ENCODE results near the gene PCAT6. TPM values are rescaled to one million over a fixed set of nuclear protein-coding genes. Genes with fewer than 3 reads are reported as not detected.
A peak's percentile ranks its signal among the peaks of the same experiment; 100 is the strongest.

PCAT6 gene
- 1 to 10 TPM in 3 of 4 donors, not detected in 1; 1.4 to 7.0 (median 3.7) TPM for total RNA-seq

- under 1% methylated on average over 22 of the region's 53 CpGs for WGBS
- Histone ChIP-seq H3K9me3 (no peaks in the 10 kb centered on the region), H3K27ac (peak within 1 kb of the TSS; percentile 74), H3K27me3 (no peaks in the 10 kb centered on the region), H3K36me3 (no peaks in the 10 kb centered on the region), H3K4me1 (peaks cover 49% of the 10 kb centered on the region), H3K4me3 (peak within 1 kb of the TSS; percentile 68)
- DNase-seq (ENCODE audit: low spot score in 2 of 2): peak; percentile 96
- no peak for TF ChIP-seq EP300 (IDR thresholded peaks at IDR 0.05)
- peak in 1 of 3 donors; percentile 74 for TF ChIP-seq POLR2AphosphoS5 (IDR thresholded peaks at IDR 0.05)
- TF ChIP-seq CTCF (IDR thresholded peaks at IDR 0.05): no peak
- peak in 1 of 2 donors; percentile 63 for TF ChIP-seq POLR2A (IDR thresholded peaks at IDR 0.05)
These were observed at the start of gene PCAT6 for GRCh38 chr1:202810615-202811295. Gene PCAT6 (plus strand): TSS chr1:202810954.

GRCh38 chr1:202762019-202762418, 48.7 kb upstream of the PCAT6 start:
- Histone ChIP-seq H3K36me3 (peaks cover 91% of the 10 kb centered on the region), H3K9me3 (no peaks in the 10 kb centered on the region), H3K4me3 (no peak overlapping the region), H3K27me3 (no peaks in the 10 kb centered on the region), H3K27ac (no peak overlapping the region), H3K4me1 (no peaks in the 10 kb centered on the region)
- DNase-seq (ENCODE audit: low spot score in 2 of 2): no peak
- TF ChIP-seq POLR2A (IDR thresholded peaks at IDR 0.05): no peak
- TF ChIP-seq EP300 (IDR thresholded peaks at IDR 0.05): no peak
- no peak for TF ChIP-seq CTCF (IDR thresholded peaks at IDR 0.05)
- TF ChIP-seq POLR2AphosphoS5 (IDR thresholded peaks at IDR 0.05): no peak
- 59% methylated on average over 2 of the region's 2 CpGs for WGBS

- TF ChIP-seq CTCF (IDR thresholded peaks at IDR 0.05): no peak
- no peak for TF ChIP-seq POLR2A (IDR thresholded peaks at IDR 0.05)
- no peak for TF ChIP-seq POLR2AphosphoS5 (IDR thresholded peaks at IDR 0.05)
- TF ChIP-seq EP300 (IDR thresholded peaks at IDR 0.05): no peak
- Histone ChIP-seq H3K36me3 (peaks cover 63% of the 10 kb centered on the region), H3K9me3 (no peaks in the 10 kb centered on the region), H3K4me1 (no peaks in the 10 kb centered on the region), H3K4me3 (no peak overlapping the region), H3K27me3 (no peaks in the 10 kb centered on the region), H3K27ac (no peak overlapping the region)
- DNase-seq (ENCODE audit: low spot score in 2 of 2): no peak
- 97% methylated on average over 1 of the region's 1 CpG for WGBS
These were observed 45.0 kb upstream of the PCAT6 start for GRCh38 chr1:202765721-202766120.

- H3K27me3 ChIP-seq: no peaks in the 10 kb centered on the region
- H3K36me3 ChIP-seq: peaks cover 67% of the 10 kb centered on the region
- H3K4me1 ChIP-seq: no peaks in the 10 kb centered on the region
- H3K4me3 ChIP-seq: no peak overlapping the region
- H3K9me3 ChIP-seq: no peaks in the 10 kb centered on the region
- no peak overlapping the region for H3K27ac ChIP-seq
- DNase-seq (ENCODE audit: low spot score in 2 of 2): no peak
- TF ChIP-seq POLR2AphosphoS5 (IDR thresholded peaks at IDR 0.05) (no peak), POLR2A (IDR thresholded peaks at IDR 0.05) (no peak), EP300 (IDR thresholded peaks at IDR 0.05) (no peak), CTCF (IDR thresholded peaks at IDR 0.05) (no peak)
- 91% methylated on average over 2 of the region's 2 CpGs for WGBS
These were observed 40.6 kb upstream of the PCAT6 start for GRCh38 chr1:202770135-202770534.

- 87% methylated on average over 4 of the region's 4 CpGs for WGBS
- Histone ChIP-seq H3K27ac (no peak overlapping the region), H3K27me3 (no peaks in the 10 kb centered on the region), H3K4me1 (peaks cover 9% of the 10 kb centered on the region), H3K9me3 (no peaks in the 10 kb centered on the region), H3K36me3 (peaks cover 2% of the 10 kb centered on the region), H3K4me3 (no peak overlapping the region)
- no peak for TF ChIP-seq CTCF (IDR thresholded peaks at IDR 0.05)
- no peak for TF ChIP-seq POLR2AphosphoS5 (IDR thresholded peaks at IDR 0.05)
- TF ChIP-seq POLR2A (IDR thresholded peaks at IDR 0.05): no peak
- no peak for TF ChIP-seq EP300 (IDR thresholded peaks at IDR 0.05)
- DNase-seq (ENCODE audit: low spot score in 2 of 2): no peak
These were observed 29.6 kb upstream of the PCAT6 start for GRCh38 chr1:202781180-202781579.

Data from suprapubic skin (tissue), 4 donors.